Gastrocnemius medialis (tissue), 4 donors: ENCODE data around the gene RAD23B. TPM values are rescaled to one million over a fixed set of nuclear protein-coding genes. Genes with fewer than 3 reads are reported as not detected.

Source experiments
- ATAC-seq, 2 donors: fragments of 150-250 bp; one replicate each; pipeline ENCODE4 v1.9.1; 2016
- DNase-seq, 2 donors: peaks; one replicate each; pipeline ENCODE4 v3.0.0-alpha.2; 2019
- H3K27ac ChIP-seq, 4 donors: fragments of 200-600 bp; sonication (generic); 1 replicate in 1 of 4; 2 replicates in 3 of 4; pipeline ENCODE4 v1.5.1; 2016 to 2018; ENCODE audit warnings: mild to moderate bottlenecking in 2 of 4, moderate library complexity in 1 of 4
- H3K27me3 ChIP-seq, 3 donors: fragments of 200-600 bp; sonication (generic) in 2 of 3; 1 replicate in 1 of 3; 2 replicates in 2 of 3; pipeline versions ENCODE4 v1.5.1 to v1.6.0; 2016 to 2019; ENCODE audit warnings: mild to moderate bottlenecking in 1 of 3, moderate library complexity in 1 of 3
- H3K36me3 ChIP-seq, 2 donors: fragments of 200-600 bp; sonication (generic) in 1 of 2; one replicate each; pipeline ENCODE4 v1.5.1; 2017 to 2018
- H3K4me1 ChIP-seq, 2 donors: fragments of 200-600 bp; sonication (generic) in 1 of 2; one replicate each; pipeline ENCODE4 v1.5.1; 2016 to 2017; ENCODE audit warnings: mild to moderate bottlenecking in 2 of 2
- H3K4me3 ChIP-seq, 4 donors: fragments of 200-600 bp; sonication (generic) in 3 of 4; 1 replicate in 1 of 4; 2 replicates in 3 of 4; pipeline ENCODE4 v1.5.1; 2016 to 2019; ENCODE audit warnings: mild to moderate bottlenecking in 2 of 4
- H3K9me3 ChIP-seq, 3 donors: fragments of 200-600 bp; sonication (generic) in 2 of 3; 1 replicate in 1 of 3; 2 replicates in 2 of 3; pipeline ENCODE4 v1.5.1; 2016 to 2019
- POLR2A ChIP-seq, 2 donors: fragments of 450-650 bp; IDR thresholded peaks; one replicate each; pipeline ENCODE4 v1.6.1; 2017; ENCODE audit warnings: antibody characterized with exemption in 2 of 2, mild to moderate bottlenecking in 2 of 2, moderate library complexity in 2 of 2
- in situ Hi-C, 4 donors: fragments of 200-750 bp; cut with MboI; loops; one replicate each; pipeline versions ENCODE4 v1.15.0 to v1.8.0; 2017; ENCODE audit warnings: low sequenced_read_pairs in 4 of 4
- intact Hi-C: fragments of 100-400 bp; cut with DNase I; formaldehyde crosslinking; loops from one replicate; pipeline ENCODE4 v1.15.1; 2023; ENCODE audit warnings: low total_unique reads
- total RNA-seq, 4 donors: library from RNA; depleted of rRNA; stranded (reverse); fragments of >200 nt; gene quantifications; one replicate each; pipeline versions ENCODE4 v1.1.0 to v1.2.3, GENCODE V29; 2016
- TF ChIP-seq, protein P1 (sequence below), 5 experiments: fragments of 450-650 bp in 3 of 5; fragments of 200-600 bp in 2 of 5; sonication (generic) in 2 of 5; IDR thresholded peaks in 4 of 5; conservative IDR thresholded peaks in 1 of 5; 1 replicate in 4 of 5; 2 replicates in 1 of 5; pipeline ENCODE4 v1.5.1; 2016 to 2019; ENCODE audit warnings: antibody characterized with exemption in 5 of 5, mild to moderate bottlenecking in 3 of 5, moderate library complexity in 3 of 5

Gene RAD23B
- 100 to 1,000 TPM; 163 to 249 (median 188) TPM for total RNA-seq

DNA sequence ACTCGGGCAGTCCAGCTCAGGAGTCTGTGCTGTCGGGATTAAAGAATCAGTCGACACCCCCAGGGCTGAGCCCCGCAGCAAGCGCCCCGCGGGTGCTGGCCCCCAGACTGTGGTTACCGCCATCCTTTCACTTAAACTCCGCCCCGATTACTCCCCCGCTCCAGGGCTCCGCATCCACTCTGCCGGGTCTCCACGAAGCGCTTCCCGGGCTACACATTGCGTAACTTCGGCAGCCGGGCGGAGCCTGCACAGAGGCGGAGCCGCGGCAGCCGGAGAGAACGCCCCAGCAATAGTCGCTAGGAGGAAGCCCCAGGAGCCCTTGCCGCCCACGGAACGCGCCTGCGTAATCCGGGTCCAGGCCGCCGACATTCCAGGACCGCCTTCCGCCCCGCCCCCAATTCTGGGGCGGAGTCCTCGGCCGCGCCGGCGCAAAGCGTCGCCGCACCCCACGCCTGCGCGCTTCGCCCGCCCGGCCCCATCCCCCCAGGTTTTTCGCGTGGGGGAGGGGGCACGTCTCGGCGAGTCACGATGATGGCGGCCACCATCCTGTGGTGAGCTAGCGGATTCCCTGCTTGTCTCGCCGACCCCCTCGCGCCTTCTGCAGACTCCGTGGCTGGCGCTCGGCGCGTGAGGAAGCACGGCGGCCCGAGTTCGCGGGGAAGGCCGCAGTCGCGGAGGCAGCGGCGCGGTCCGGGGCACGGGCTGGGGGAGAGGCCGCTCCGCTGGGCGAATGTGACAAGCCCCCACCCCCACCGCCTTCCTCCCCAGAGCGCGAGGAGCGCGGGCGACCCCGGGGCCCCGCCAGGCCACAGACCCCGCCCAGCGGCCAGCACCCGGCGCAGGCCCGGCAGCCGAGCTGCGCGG, at the start of gene RAD23B:
Gene RAD23B, plus strand, starts transcription at position 521 of the 864 bp plus-strand sequence. CDS start 351 bp downstream, outside the sequence.
- Histone ChIP-seq H3K4me1 (peaks cover 30 to 33% of the 10 kb centered on the region in 2 donors), H3K27me3 (no peaks in the 10 kb centered on the region), H3K9me3 (no peaks in the 10 kb centered on the region), H3K36me3 (no peaks in the 10 kb centered on the region), H3K4me3 (peak within 1 kb of the TSS; percentile 73 to 91 (median 86)), H3K27ac (peak within 1 kb of the TSS; percentile 90 to 99 (median 97))
- peak; percentile 78 to 79 for ATAC-seq
- DNase-seq: peak; percentile 97 to 98
- in situ Hi-C loops: loop anchor here in 1 of 4 donors (25.0 kb wide), 1 partner anchor 1829 kb away; the partner anchor contains the start of gene TMEM245
- TF ChIP-seq, protein P1, sequence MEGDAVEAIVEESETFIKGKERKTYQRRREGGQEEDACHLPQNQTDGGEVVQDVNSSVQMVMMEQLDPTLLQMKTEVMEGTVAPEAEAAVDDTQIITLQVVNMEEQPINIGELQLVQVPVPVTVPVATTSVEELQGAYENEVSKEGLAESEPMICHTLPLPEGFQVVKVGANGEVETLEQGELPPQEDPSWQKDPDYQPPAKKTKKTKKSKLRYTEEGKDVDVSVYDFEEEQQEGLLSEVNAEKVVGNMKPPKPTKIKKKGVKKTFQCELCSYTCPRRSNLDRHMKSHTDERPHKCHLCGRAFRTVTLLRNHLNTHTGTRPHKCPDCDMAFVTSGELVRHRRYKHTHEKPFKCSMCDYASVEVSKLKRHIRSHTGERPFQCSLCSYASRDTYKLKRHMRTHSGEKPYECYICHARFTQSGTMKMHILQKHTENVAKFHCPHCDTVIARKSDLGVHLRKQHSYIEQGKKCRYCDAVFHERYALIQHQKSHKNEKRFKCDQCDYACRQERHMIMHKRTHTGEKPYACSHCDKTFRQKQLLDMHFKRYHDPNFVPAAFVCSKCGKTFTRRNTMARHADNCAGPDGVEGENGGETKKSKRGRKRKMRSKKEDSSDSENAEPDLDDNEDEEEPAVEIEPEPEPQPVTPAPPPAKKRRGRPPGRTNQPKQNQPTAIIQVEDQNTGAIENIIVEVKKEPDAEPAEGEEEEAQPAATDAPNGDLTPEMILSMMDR (IDR thresholded peaks at IDR 0.05 in 4 of 5, conservative IDR thresholded peaks at IDR 0.05 in 1 of 5): peak in 2 of 5 experiments; percentile 3 to 25
- peak; percentile 97 to 98 for TF ChIP-seq POLR2A (IDR thresholded peaks at IDR 0.05)
- intact Hi-C loops: loop anchor here (2.0 to 5.0 kb wide), 3 partner anchors 60 to 421 kb away; partner anchors contain the start of gene ZNF462

DNA sequence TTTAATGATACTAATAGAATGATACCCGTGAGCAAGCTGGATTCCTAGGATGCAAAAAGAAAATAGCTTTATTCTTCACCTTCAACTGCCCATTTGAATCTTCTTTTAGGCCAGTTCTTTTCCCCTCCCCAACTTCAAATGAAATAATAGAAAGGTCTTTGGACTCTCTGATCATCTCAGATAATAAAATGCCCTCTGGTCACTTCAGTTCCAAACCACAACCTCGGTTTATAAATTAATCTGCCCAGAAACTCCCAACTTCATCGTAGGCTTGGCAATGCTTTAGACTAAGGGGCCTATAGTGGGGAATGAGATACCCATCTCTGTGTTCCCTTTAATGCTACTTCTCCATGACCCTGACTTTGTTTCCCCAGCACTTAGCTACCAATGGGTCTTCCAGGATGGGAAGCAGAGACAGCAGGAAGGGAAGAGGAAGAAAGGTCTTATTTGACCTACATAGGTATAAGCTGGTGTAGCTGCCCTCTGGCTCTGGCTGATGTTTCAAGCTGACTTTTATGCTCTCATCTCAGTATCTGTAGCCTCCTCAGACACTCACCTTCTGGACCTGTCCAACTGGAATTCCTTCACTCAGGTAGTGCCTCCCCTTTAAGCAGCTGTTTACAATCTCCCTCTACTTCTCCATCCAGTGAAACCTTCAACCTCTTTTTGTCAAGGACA, 47.2 kb upstream of the RAD23B start:
- in situ Hi-C loops: loop anchor here in 2 of 4 donors (10.0 to 25.0 kb wide), 2 partner anchors 101 to 109 kb away; no protein-coding TSS in a partner anchor
- no peak for TF ChIP-seq POLR2A (IDR thresholded peaks at IDR 0.05)
- TF ChIP-seq, protein P1 (IDR thresholded peaks at IDR 0.05 in 4 of 5, conservative IDR thresholded peaks at IDR 0.05 in 1 of 5): no peak
- H3K4me1 ChIP-seq: no peaks in the 10 kb centered on the region
- H3K4me3 ChIP-seq: no peak overlapping the region
- no peak overlapping the region for H3K27ac ChIP-seq
- intact Hi-C loops: no loop called here
- H3K36me3 ChIP-seq: no peaks in the 10 kb centered on the region
- no peak for ATAC-seq
- no peak for DNase-seq
- no peaks in the 10 kb centered on the region for H3K9me3 ChIP-seq
- H3K27me3 ChIP-seq: no peaks in the 10 kb centered on the region

DNA sequence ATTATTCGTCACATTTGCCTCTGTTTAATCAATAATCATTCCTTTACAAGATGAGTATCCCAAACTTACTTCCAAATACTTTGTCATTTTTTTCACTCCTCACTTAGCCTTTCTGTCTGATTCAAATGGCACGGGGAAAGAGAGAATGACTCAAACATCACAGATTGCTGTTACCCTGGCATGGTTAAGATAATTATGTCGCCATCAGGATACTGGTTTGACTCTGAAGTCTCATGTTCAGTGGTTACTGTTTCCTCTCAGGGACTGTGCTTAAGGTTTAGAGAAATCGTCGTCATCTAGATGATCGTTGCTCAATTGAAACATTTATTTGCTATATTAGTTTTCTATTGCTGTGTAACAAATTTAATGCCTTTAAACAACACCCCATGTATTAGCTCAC, 45.2 kb upstream of the RAD23B start:
- DNase-seq: no peak
- no peaks in the 10 kb centered on the region for H3K36me3 ChIP-seq
- intact Hi-C loops (no loop called here), in situ Hi-C loops (loop anchor here in 2 of 4 donors (10.0 to 25.0 kb wide), 2 partner anchors 99 to 107 kb away; no protein-coding TSS in a partner anchor)
- H3K4me3 ChIP-seq: no peak overlapping the region
- H3K4me1 ChIP-seq: no peaks in the 10 kb centered on the region
- no peak for ATAC-seq
- no peak for TF ChIP-seq POLR2A (IDR thresholded peaks at IDR 0.05)
- H3K27me3 ChIP-seq: no peaks in the 10 kb centered on the region
- H3K9me3 ChIP-seq: no peaks in the 10 kb centered on the region
- H3K27ac ChIP-seq: no peak overlapping the region

DNA sequence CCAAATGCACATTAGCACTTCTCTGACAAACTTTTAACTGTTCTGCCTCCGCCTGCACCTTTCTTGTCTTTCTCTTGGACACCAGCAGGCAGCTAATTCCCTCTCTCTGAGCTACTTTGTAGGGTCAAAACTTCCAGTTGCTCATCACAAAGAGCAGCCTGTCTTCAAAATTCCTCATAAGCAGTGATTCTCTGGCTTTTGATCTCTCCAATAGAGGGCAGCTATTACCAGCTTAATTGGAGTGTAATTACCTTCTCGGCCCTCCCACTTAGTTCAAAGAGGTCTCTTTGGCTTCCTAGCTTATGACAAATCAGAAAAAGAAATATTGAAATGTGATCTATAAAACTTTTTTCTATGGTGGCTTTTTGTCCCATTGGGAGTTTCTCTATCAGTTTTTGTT, 43.6 kb upstream of the RAD23B start:
- intact Hi-C loops (no loop called here), in situ Hi-C loops (loop anchor here in 2 of 4 donors (10.0 to 25.0 kb wide), 2 partner anchors 98 to 105 kb away; no protein-coding TSS in a partner anchor)
- Histone ChIP-seq H3K27ac (no peak overlapping the region), H3K27me3 (no peaks in the 10 kb centered on the region), H3K36me3 (no peaks in the 10 kb centered on the region), H3K4me3 (no peak overlapping the region), H3K4me1 (peaks cover 4% of the 10 kb centered on the region in 2 donors), H3K9me3 (no peaks in the 10 kb centered on the region)
- TF ChIP-seq POLR2A (IDR thresholded peaks at IDR 0.05): no peak
- TF ChIP-seq, protein P1 (IDR thresholded peaks at IDR 0.05 in 4 of 5, conservative IDR thresholded peaks at IDR 0.05 in 1 of 5): peak in 4 of 5 experiments; percentile 13 to 57 (median 30)
- ATAC-seq (peak; percentile 62 to 66), DNase-seq (no peak)
